GM23338 (cell line): ENCODE data around the gene BLM. TPM values are rescaled to one million over a fixed set of nuclear protein-coding genes. Genes with fewer than 3 reads are reported as not detected.

Experiments used
- ATAC-seq: fragments of 200-7000 bp; cut with Tn5 transposase; 3 replicates; pipeline ENCODE4 v1.9.1; 2020
- DNase-seq: peaks from one replicate; pipeline ENCODE4 v3.0.0-alpha.2; 2015; ENCODE audit warnings: low spot score
- H2AFZ ChIP-seq: fragments of 200-600 bp; sonication (generic); 2 replicates; pipeline ENCODE4 v1.8.0; 2016; ENCODE audit warnings: antibody characterized with exemption, mild to moderate bottlenecking, moderate library complexity
- H3F3A ChIP-seq: fragments of 200-600 bp; sonication (generic); replicated peaks from 2 replicates; pipeline ENCODE4 v1.8.0; 2017; ENCODE audit warnings: antibody characterized with exemption, mixed run types, low read depth
- H3K27ac ChIP-seq: fragments of 200-600 bp; sonication (generic); 2 replicates; pipeline ENCODE4 v1.6.1; 2016; ENCODE audit warnings: low read depth
- H3K27me3 ChIP-seq: fragments of 200-600 bp; sonication (generic); 2 replicates; pipeline ENCODE4 v1.8.0; 2016; ENCODE audit warnings: mild to moderate bottlenecking, mixed run types, moderate library complexity; ENCODE audit not compliant: insufficient read depth
- H3K36me3 ChIP-seq: fragments of 200-600 bp; sonication (generic); 2 replicates; pipeline ENCODE4 v1.8.0; 2016; ENCODE audit warnings: mild to moderate bottlenecking; ENCODE audit not compliant: insufficient read depth
- H3K4me1 ChIP-seq: fragments of 200-600 bp; sonication (generic); 2 replicates; pipeline ENCODE4 v1.8.0; 2016; ENCODE audit warnings: mild to moderate bottlenecking, moderate library complexity; ENCODE audit not compliant: insufficient read depth
- H3K4me2 ChIP-seq: fragments of 200-600 bp; sonication (generic); 2 replicates; pipeline ENCODE4 v1.7.1; 2017; ENCODE audit warnings: mixed run types
- H3K4me3 ChIP-seq: fragments of 200-600 bp; sonication (generic); 2 replicates; pipeline ENCODE4 v1.6.1; 2016; ENCODE audit warnings: mixed run types
- H3K79me2 ChIP-seq: fragments of 200-600 bp; sonication (generic); replicated peaks from 2 replicates; pipeline ENCODE4 v1.8.0; 2017; ENCODE audit warnings: mild to moderate bottlenecking; ENCODE audit not compliant: insufficient read depth
- H3K9me2 ChIP-seq: fragments of 200-600 bp; sonication (generic); 2 replicates; pipeline ENCODE4 v1.8.0; 2017; ENCODE audit not compliant: insufficient read depth
- H4K20me1 ChIP-seq: fragments of 200-600 bp; sonication (generic); replicated peaks from 2 replicates; pipeline ENCODE4 v1.8.0; 2017; ENCODE audit warnings: mild to moderate bottlenecking; ENCODE audit not compliant: insufficient read depth
- H3K27ac Mint-ChIP-seq: 2 replicates; pipeline ENCODE4 v1.8.0; 2020; ENCODE audit warnings: inconsistent platforms, mild to moderate bottlenecking, moderate library complexity, mixed read lengths
- H3K27me3 Mint-ChIP-seq: 3 replicates; pipeline ENCODE4 v1.8.0; 2022; ENCODE audit warnings: low read depth, mild to moderate bottlenecking, moderate library complexity, mixed read lengths, inconsistent platforms; ENCODE audit not compliant: insufficient read depth, poor library complexity
- H3K36me3 Mint-ChIP-seq: 3 replicates; pipeline ENCODE4 v1.8.0; 2021; ENCODE audit warnings: low read depth, mild to moderate bottlenecking, inconsistent platforms, moderate library complexity, mixed read lengths
- H3K4me1 Mint-ChIP-seq: 3 replicates; pipeline ENCODE4 v1.8.0; 2020; ENCODE audit warnings: mild to moderate bottlenecking, inconsistent platforms, mixed read lengths
- H3K4me3 Mint-ChIP-seq: 3 replicates; pipeline ENCODE4 v1.8.0; 2021; ENCODE audit warnings: moderate library complexity, mild to moderate bottlenecking, inconsistent platforms, mixed read lengths
- H3K9me3 Mint-ChIP-seq: 3 replicates; pipeline ENCODE4 v1.8.0; 2020; ENCODE audit warnings: moderate library complexity, mild to moderate bottlenecking, inconsistent platforms, mixed read lengths
- CREB1 ChIP-seq: fragments of 250-450 bp; sonication (Bioruptor Pico); IDR thresholded peaks from 2 replicates; pipeline ENCODE4 v1.5.0; 2020; ENCODE audit warnings: low read depth, mild to moderate bottlenecking, moderate library complexity
- CTCF ChIP-seq, 2 experiments: fragments of 200-600 bp in 1 of 2; sonication (generic) in 1 of 2; conservative IDR thresholded peaks; 2 replicates each; pipeline versions ENCODE4 v1.5.1 to v1.6.1; 2016 to 2017; ENCODE audit warnings: antibody characterized with exemption in 2 of 2, low read depth in 2 of 2, mild to moderate bottlenecking in 2 of 2, moderate library complexity in 1 of 2
- ETS1 ChIP-seq: IDR thresholded peaks from 2 replicates; pipeline ENCODE4 v1.6.1; 2016; ENCODE audit warnings: antibody characterized with exemption
- EZH2phosphoT487 ChIP-seq: fragments of 200-600 bp; sonication (generic); IDR thresholded peaks from one replicate; pipeline ENCODE4 v1.8.1; 2018; ENCODE audit warnings: antibody characterized with exemption; ENCODE audit not compliant: unreplicated experiment
- NANOG ChIP-seq: IDR thresholded peaks from 2 replicates; pipeline ENCODE4 v1.6.1; 2016; ENCODE audit warnings: antibody characterized with exemption, borderline replicate concordance
- POLR2AphosphoS5 ChIP-seq: IDR thresholded peaks from 2 replicates; pipeline ENCODE4 v1.6.1; 2016; ENCODE audit warnings: antibody characterized with exemption, low read depth
- REST ChIP-seq: IDR thresholded peaks from one replicate; pipeline ENCODE4 v1.6.1; 2018; ENCODE audit warnings: antibody characterized with exemption; ENCODE audit not compliant: unreplicated experiment
- STAT1 ChIP-seq: IDR thresholded peaks from one replicate; pipeline ENCODE4 v1.6.1; 2016; ENCODE audit warnings: antibody characterized with exemption; ENCODE audit not compliant: unreplicated experiment
- polyA plus RNA-seq: library from polyadenylated mRNA; unstranded; fragments of >200 nt; fragmentation: Nextera tagmentation; extraction: Ambion mirVana; gene quantifications from 2 replicates; pipeline ENCODE4 v1.2.1, GENCODE V29; 2016
- total RNA-seq: library from RNA; depleted of rRNA; stranded (reverse); fragments of >200 nt; shearing (Covaris generic); gene quantifications from 2 replicates; pipeline ENCODE4 v1.2.3, GENCODE V29; 2014

The BLM gene
- total and polyA plus RNA-seq, 2 experiments from 2014 or later = 43.1 to 43.3 TPM

GRCh38 chr15:90684281-90684680 lies 32.9 kb upstream of the BLM start:
- Mint-ChIP-seq H3K4me1 (peaks cover 5% of the 10 kb centered on the region; the same call in 2 of the 3 replicates), H3K9me3 (peaks cover under 1% of the 10 kb centered on the region; the same call in 1 of the 3 replicates), H3K27ac (no peak overlapping the region), H3K4me3 (no peak overlapping the region), H3K36me3 (no peaks in the 10 kb centered on the region), H3K27me3 (peaks cover 7% of the 10 kb centered on the region)
- Histone ChIP-seq H3K27me3 (no peaks in the 10 kb centered on the region), H4K20me1 (no peaks in the 10 kb centered on the region), H3K4me1 (no peaks in the 10 kb centered on the region), H3K79me2 (no peaks in the 10 kb centered on the region), H3K9me2 (no peaks in the 10 kb centered on the region; the same call in 1 of the 2 replicates), H2AFZ (no peak overlapping the region), H3K4me2 (no peak overlapping the region), H3K36me3 (no peaks in the 10 kb centered on the region), H3K4me3 (no peak overlapping the region), H3F3A (no peaks in the 10 kb centered on the region), H3K27ac (no peak overlapping the region)
- TF ChIP-seq ETS1 = no peak
- TF ChIP-seq NANOG = no peak
- TF ChIP-seq REST = no peak
- TF ChIP-seq CTCF (conservative IDR thresholded peaks at IDR 0.05; ENCODE audit: low read depth in 2 of 2) = no peak
- TF ChIP-seq CREB1 (CRISPR knock-in tag) = no peak
- TF ChIP-seq POLR2AphosphoS5 = no peak
- TF ChIP-seq EZH2phosphoT487 = no peak
- TF ChIP-seq STAT1 = no peak
- ATAC-seq = no peak
- no peak for DNase-seq
